HG02870 (cell line): ENCODE results near the gene UBE2F.

Source experiments
- ATAC-seq: cut with Tn5 transposase; IDR thresholded peaks from one replicate; pipeline ENCODE4 v1.9.1; 2021; ENCODE audit warnings: mild to moderate bottlenecking, moderate library complexity; ENCODE audit not compliant: unreplicated experiment

The UBE2F gene

GRCh38 chr2:238069021-238069709, 102.4 kb downstream of the UBE2F start:
- no peak for ATAC-seq

GRCh38 chr2:238069877-238070276, 103.1 kb downstream of the UBE2F start:
- ATAC-seq: no peak

- ATAC-seq: no peak
Measured at GRCh38 chr2:238075397-238075796, 108.6 kb downstream of the UBE2F start.

GRCh38 chr2:238077292-238077691, 110.5 kb downstream of the UBE2F start:
- ATAC-seq: no peak

- ATAC-seq: no peak
Measured at GRCh38 chr2:238079874-238080327, 113.1 kb downstream of the UBE2F start.

- no peak for ATAC-seq
Measured at GRCh38 chr2:238080518-238080917, 113.7 kb downstream of the UBE2F start.

GRCh38 chr2:238081150-238081549, 114.3 kb downstream of the UBE2F start:
- ATAC-seq: no peak

GRCh38 chr2:238081561-238081960, 114.7 kb downstream of the UBE2F start:
- no peak for ATAC-seq

- no peak for ATAC-seq
Measured at GRCh38 chr2:238082151-238082550, 115.3 kb downstream of the UBE2F start.

GRCh38 chr2:238082827-238083226, 116.0 kb downstream of the UBE2F start:
- ATAC-seq: no peak

GRCh38 chr2:238083919-238084318, 117.1 kb downstream of the UBE2F start:
- no peak for ATAC-seq

- ATAC-seq: no peak
Measured at GRCh38 chr2:238084761-238085160, 117.9 kb downstream of the UBE2F start.

GRCh38 chr2:238085899-238086298, 119.1 kb downstream of the UBE2F start:
- ATAC-seq: no peak

GRCh38 chr2:238087211-238087610, 120.4 kb downstream of the UBE2F start:
- no peak for ATAC-seq

- no peak for ATAC-seq
Measured at GRCh38 chr2:238090887-238091286, 124.1 kb downstream of the UBE2F start.

GRCh38 chr2:238091436-238092060, 124.7 kb downstream of the UBE2F start:
- ATAC-seq: no peak
